HepG2 (cell line): Measurements from ENCODE around the gene TBL3. TPM values are rescaled to one million over a fixed set of nuclear protein-coding genes. Genes with fewer than 3 reads are reported as not detected.
A peak's percentile ranks its signal among the peaks of the same experiment; 100 is the strongest.

ENCODE experiments used
- AFF4 ChIP-seq: sonication (generic); formaldehyde crosslinking; IDR thresholded peaks from 2 replicates; pipeline ENCODE4 v1.4.0; 2020; ENCODE audit warnings: missing genetic modification reagents
- CERS6 ChIP-seq: sonication (generic); formaldehyde crosslinking; IDR thresholded peaks from 2 replicates; pipeline ENCODE4 v1.5.0; 2020; ENCODE audit warnings: missing genetic modification reagents
- DNMT3B ChIP-seq: conservative IDR thresholded peaks from 2 replicates; pipeline ENCODE4 v1.6.1; 2016; ENCODE audit warnings: missing biosample characterization, control low read depth
- ERF ChIP-seq: IDR thresholded peaks from 2 replicates; pipeline ENCODE4 v1.6.1; 2018; ENCODE audit warnings: missing biosample characterization, missing genetic modification reagents
- HNF4A ChIP-seq: sonication (generic); formaldehyde crosslinking; IDR thresholded peaks from 2 replicates; pipeline ENCODE4 v1.4.0; 2020; ENCODE audit warnings: missing genetic modification reagents
- HNRNPLL ChIP-seq: fragments of 200-400 bp; formaldehyde crosslinking; IDR thresholded peaks from 2 replicates; pipeline ENCODE4 v1.6.1; 2017; ENCODE audit warnings: mild to moderate bottlenecking, low read depth, low read length; ENCODE audit not compliant: poor library complexity, severe bottlenecking
- MXD3 ChIP-seq: IDR thresholded peaks from 2 replicates; pipeline ENCODE4 v1.6.1; 2016; ENCODE audit warnings: mild to moderate bottlenecking, missing biosample characterization, missing genetic modification reagents
- PHF5A ChIP-seq: IDR thresholded peaks from one replicate; pipeline ENCODE4 v1.6.1; 2018; ENCODE audit warnings: low read depth, missing genetic modification reagents; ENCODE audit not compliant: unreplicated experiment
- RFX5 ChIP-seq: IDR thresholded peaks from 2 replicates; pipeline ENCODE4 v1.6.1; 2011; ENCODE audit warnings: low read depth, low read length, improper control_type of control experiment
- SAFB2 ChIP-seq: sonication (generic); formaldehyde crosslinking; IDR thresholded peaks from 2 replicates; pipeline ENCODE4 v1.5.1; 2020; ENCODE audit warnings: missing genetic modification reagents, low read depth, mild to moderate bottlenecking, borderline replicate concordance
- TCF7L2 ChIP-seq: IDR thresholded peaks from 2 replicates; pipeline ENCODE4 v1.6.1; 2011; ENCODE audit warnings: mild to moderate bottlenecking, low read depth, low read length, moderate library complexity
- ZNF20 ChIP-seq: sonication (generic); formaldehyde crosslinking; IDR thresholded peaks from 2 replicates; pipeline ENCODE4 v1.4.0; 2020; ENCODE audit warnings: mild to moderate bottlenecking, moderate library complexity, missing genetic modification reagents
- ZNF335 ChIP-seq: sonication (generic); formaldehyde crosslinking; IDR thresholded peaks from 2 replicates; pipeline ENCODE4 v1.4.0; 2020; ENCODE audit warnings: missing genetic modification reagents
- ZNF513 ChIP-seq: sonication (generic); formaldehyde crosslinking; conservative IDR thresholded peaks from 2 replicates; pipeline ENCODE4 v1.5.0; 2020; ENCODE audit warnings: missing genetic modification reagents
- ZNF572 ChIP-seq: sonication (generic); formaldehyde crosslinking; IDR thresholded peaks from 2 replicates; pipeline ENCODE4 v1.5.1; 2020; ENCODE audit warnings: mild to moderate bottlenecking, missing genetic modification reagents
- ZNF670 ChIP-seq: sonication (generic); formaldehyde crosslinking; IDR thresholded peaks from 2 replicates; pipeline ENCODE4 v1.8.0; 2022; ENCODE audit warnings: mild to moderate bottlenecking, missing genetic modification reagents, borderline replicate concordance
- polyA plus RNA-seq, 8 experiments: library from polyadenylated mRNA; depleted of rRNA in 3 of 8; stranded (reverse) in 7 of 8; unstranded in 1 of 8; fragments of >200 nt; fragmentation: Illumina TruSeq in 4 of 8; extraction: Trizol in 4 of 8; gene quantifications; 2 replicates each; pipeline versions ENCODE4 v1.2.1 to v1.2.3, GENCODE V29; 2011 to 2016; ENCODE audit warnings: low read depth in 4 of 8, missing spikeins in 1 of 8, mixed read lengths in 1 of 8; ENCODE audit not compliant: insufficient read depth in 1 of 8
- total RNA-seq, 5 experiments: library from RNA; depleted of rRNA; stranded (reverse); fragments of >200 nt; fragmentation: Illumina TruSeq; extraction: Trizol; gene quantifications; 2 replicates each; pipeline ENCODE4 v1.2.3, GENCODE V29; 2016; ENCODE audit warnings: low read depth in 1 of 5

TBL3 gene
- total and polyA plus RNA-seq, 2 of the 13 experiments (the other 11 are each of a cell fraction or from before 2014, with no cell fraction given), result 16.8 to 38.0 TPM

- TF ChIP-seq TCF7L2 (no peak), DNMT3B (no peak), ZNF513 (no peak), PHF5A (CRISPR knock-in tag) (peak; percentile 8), ZNF670 (CRISPR knock-in tag) (no peak), SAFB2 (CRISPR knock-in tag) (no peak), ZNF20 (CRISPR knock-in tag) (no peak), MXD3 (CRISPR knock-in tag) (no peak), AFF4 (CRISPR knock-in tag) (peak; percentile 84; the same call in 1 of the 2 replicates), HNF4A (CRISPR knock-in tag) (no peak), RFX5 (no peak), ZNF572 (CRISPR knock-in tag) (no peak), CERS6 (CRISPR knock-in tag) (no peak), HNRNPLL (no peak), ZNF335 (CRISPR knock-in tag) (no peak), ERF (no peak)
Observed at GRCh38 chr16:1960665-1961630, 10.9 kb upstream of the TBL3 start (continued).
